Heart right ventricle (tissue), 16 donors: ENCODE data around the gene GNG13. TPM values are rescaled to one million over a fixed set of nuclear protein-coding genes. Genes with fewer than 3 reads are reported as not detected.
A peak's percentile ranks its signal among the peaks of the same experiment; 100 is the strongest.
"Not testable (repeated sequence)": the region's sequence is repeated elsewhere in the genome, so short reads cannot be mapped to it uniquely, and the experiment has no call there.

Experiments used
- ATAC-seq, 8 donors: fragments of 200-7000 bp; cut with Tn5 transposase; one replicate each; pipeline ENCODE4 v1.9.1; 2020; ENCODE audit warnings: mild to moderate bottlenecking in 8 of 8, moderate library complexity in 8 of 8, moderate number of reproducible peaks in 1 of 8
- DNase-seq, 2 donors: peaks; one replicate each; pipeline ENCODE4 v3.0.0-alpha.2; 2020
- H3K27ac ChIP-seq, 10 donors: fragments of 200-600 bp; sonication (generic) in 2 of 10; one replicate each; pipeline versions ENCODE4 v1.5.0 to v1.8.0; 2020 to 2022; ENCODE audit warnings: mild to moderate bottlenecking in 3 of 10
- H3K27me3 ChIP-seq, 7 donors: fragments of 200-600 bp; one replicate each; pipeline ENCODE4 v1.8.0; 2021 to 2022; ENCODE audit warnings: mild to moderate bottlenecking in 2 of 7
- H3K36me3 ChIP-seq, 9 donors: fragments of 200-600 bp; sonication (generic) in 1 of 9; one replicate each; pipeline versions ENCODE4 v1.5.0 to v1.8.0; 2020 to 2022; ENCODE audit warnings: mild to moderate bottlenecking in 2 of 9
- H3K4me1 ChIP-seq, 9 donors: fragments of 200-600 bp; sonication (generic) in 1 of 9; one replicate each; pipeline versions ENCODE4 v1.5.0 to v1.8.0; 2020 to 2022; ENCODE audit warnings: mild to moderate bottlenecking in 4 of 9
- H3K4me3 ChIP-seq, 10 donors: fragments of 200-600 bp; sonication (generic) in 2 of 10; one replicate each; pipeline versions ENCODE4 v1.5.0 to v1.8.0; 2020 to 2022; ENCODE audit warnings: mild to moderate bottlenecking in 7 of 10, moderate library complexity in 2 of 10
- H3K9me3 ChIP-seq, 11 donors: fragments of 200-600 bp in 10 of 11; sonication (generic) in 2 of 11; one replicate each; pipeline versions ENCODE4 v1.5.0 to v1.8.0; 2013 to 2022; ENCODE audit warnings: mild to moderate bottlenecking in 2 of 11, control low read depth in 1 of 11, moderate library complexity in 1 of 11
- WGBS, 2 donors: extraction: QIAGEN DNeasy Blood & Tissue Kit; methylation state at CpG; one replicate each; pipeline ENCODE4 v1.1.7; 2013; ENCODE audit warnings: inconsistent platforms in 1 of 2; 5-methylcytosine and 5-hydroxymethylcytosine counted together
- intact Hi-C, 10 donors: fragments of 100-400 bp; cut with DNase I; formaldehyde crosslinking; loops; one replicate each; pipeline versions ENCODE4 v1.11.1 to v1.14.2; 2022
- polyA plus RNA-seq, 2 donors: library from polyadenylated mRNA; stranded (reverse); fragments of 200-250 nt; gene quantifications; one replicate each; pipeline ENCODE4 v1.2.3, GENCODE V29; 2013
- total RNA-seq, 10 donors: library from RNA; stranded (reverse); fragmentation: NEBNext Ultra II Directional in 3 of 10; extraction: Animal tissue kit (Norgen Biotek cat#: 25700) in 3 of 10; gene quantifications; one replicate each; pipeline versions ENCODE4 v1.2.1 to v1.2.4, GENCODE V29; 2021 to 2023
- TF ChIP-seq, protein P1 (sequence below), 9 donors: fragments of 200-600 bp; sonication (generic) in 2 of 9; IDR thresholded peaks; one replicate each; pipeline versions ENCODE4 v1.5.0 to v1.8.0; 2021 to 2022; ENCODE audit warnings: antibody characterized with exemption in 9 of 9, mild to moderate bottlenecking in 5 of 9, moderate library complexity in 1 of 9
- donor health status: Arrhythmogenic right ventricular cardiomyopathy.
- donor health status: ischemic (EF 13 %, LVEDD 7.1; RV severe dilation, severe dysfunction).
- donor health status: healthy with polysubstance abuse.
- donor health status: DM: no; HTN: yes; CAD: no.
- donor health status: DM: no; HTN: no; CAD: no.
- donor health status: ischemic (EF 25% LVEDD 6.9; RV normal size, moderate dysfunction).
- donor health status: ischemic (EF 25% LVEDD 5.7; RV mildly dilated, moderate dysfunction).
- donor health status: healthy.
- donor health status: DM: yes; HTN: yes; CAD: no.
- donor health status: Ischemic cardiomyopathy.
- donor health status: ischemic (EF 35%, LVEDD 5.7; RV mildly dilated, moderate dysfunction).
- donor health status: nonischemic (EF 11% LVEDD 7.7; RV severe dilation, severe dysfunction).
- donor health status: DM: yes; HTN: yes; CAD: no.
- donor health status: PGD.
- donor health status: ischemic (EF 29% LVEDD 5.4; RV normal size, mild dysfunction).
- donor health status: nonischemic (EF 23%, LVEDD 6.1; RV moderate dilation, normal function).

The GNG13 gene
- total and polyA plus RNA-seq, 12 donors, result not detected

DNA sequence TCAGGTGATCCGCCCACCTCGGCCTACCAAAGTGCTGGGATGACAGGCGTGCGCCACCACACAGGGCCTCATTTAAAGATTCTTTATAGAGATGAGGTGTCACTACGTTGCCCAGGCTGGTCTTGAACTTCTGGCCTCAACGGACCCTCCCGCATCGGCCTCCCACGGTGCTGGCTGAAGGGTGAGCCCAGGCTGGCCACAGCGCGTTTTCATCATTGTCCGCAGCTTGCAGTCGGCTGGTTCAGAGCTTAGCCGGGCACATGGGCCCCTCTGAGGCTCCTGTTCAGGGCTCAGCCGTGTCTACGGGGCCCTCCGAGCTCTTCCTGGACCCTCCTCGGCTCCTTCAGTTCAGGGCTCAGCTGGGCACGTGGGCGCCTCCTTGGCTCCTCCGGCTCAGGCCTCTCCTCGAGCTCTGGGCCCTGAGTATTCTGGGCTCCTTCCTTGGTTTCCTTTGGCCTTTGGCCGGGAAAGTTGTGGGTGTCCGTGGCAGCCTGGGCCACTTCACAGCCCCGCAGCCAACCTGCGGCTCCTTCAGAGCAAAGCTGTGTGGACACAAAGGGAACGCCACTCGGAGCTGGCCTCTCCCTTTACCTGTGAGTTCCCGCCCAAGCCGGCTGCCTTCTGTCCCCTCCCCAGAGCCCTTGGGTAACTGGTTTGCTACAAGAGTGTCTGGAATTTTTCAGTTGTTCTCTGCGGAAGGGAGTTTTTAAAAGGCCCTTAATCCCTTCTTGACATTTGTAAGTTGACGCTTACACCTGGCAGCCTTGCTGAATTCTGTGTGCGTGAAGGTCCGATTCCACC is 41.2 kb downstream of the GNG13 start:
- H3K27me3 ChIP-seq, result peaks cover 6 to 39% (median 11%) of the 10 kb centered on the region in 7 donors
- no peak overlapping the region for H3K4me3 ChIP-seq
- no peaks in the 10 kb centered on the region for H3K9me3 ChIP-seq
- 78 to 83% methylated on average over 34 of the region's 34 CpGs for WGBS, 2 donors
- no peaks in the 10 kb centered on the region for H3K36me3 ChIP-seq
- peaks cover 0 to 10% (median 0%) of the 10 kb centered on the region in 9 donors for H3K4me1 ChIP-seq
- no peak for DNase-seq
- TF ChIP-seq, protein P1, sequence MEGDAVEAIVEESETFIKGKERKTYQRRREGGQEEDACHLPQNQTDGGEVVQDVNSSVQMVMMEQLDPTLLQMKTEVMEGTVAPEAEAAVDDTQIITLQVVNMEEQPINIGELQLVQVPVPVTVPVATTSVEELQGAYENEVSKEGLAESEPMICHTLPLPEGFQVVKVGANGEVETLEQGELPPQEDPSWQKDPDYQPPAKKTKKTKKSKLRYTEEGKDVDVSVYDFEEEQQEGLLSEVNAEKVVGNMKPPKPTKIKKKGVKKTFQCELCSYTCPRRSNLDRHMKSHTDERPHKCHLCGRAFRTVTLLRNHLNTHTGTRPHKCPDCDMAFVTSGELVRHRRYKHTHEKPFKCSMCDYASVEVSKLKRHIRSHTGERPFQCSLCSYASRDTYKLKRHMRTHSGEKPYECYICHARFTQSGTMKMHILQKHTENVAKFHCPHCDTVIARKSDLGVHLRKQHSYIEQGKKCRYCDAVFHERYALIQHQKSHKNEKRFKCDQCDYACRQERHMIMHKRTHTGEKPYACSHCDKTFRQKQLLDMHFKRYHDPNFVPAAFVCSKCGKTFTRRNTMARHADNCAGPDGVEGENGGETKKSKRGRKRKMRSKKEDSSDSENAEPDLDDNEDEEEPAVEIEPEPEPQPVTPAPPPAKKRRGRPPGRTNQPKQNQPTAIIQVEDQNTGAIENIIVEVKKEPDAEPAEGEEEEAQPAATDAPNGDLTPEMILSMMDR (IDR thresholded peaks at IDR 0.05), result no peak
- intact Hi-C loops, result no loop called here
- ATAC-seq, result no peak
- no peak overlapping the region for H3K27ac ChIP-seq

DNA sequence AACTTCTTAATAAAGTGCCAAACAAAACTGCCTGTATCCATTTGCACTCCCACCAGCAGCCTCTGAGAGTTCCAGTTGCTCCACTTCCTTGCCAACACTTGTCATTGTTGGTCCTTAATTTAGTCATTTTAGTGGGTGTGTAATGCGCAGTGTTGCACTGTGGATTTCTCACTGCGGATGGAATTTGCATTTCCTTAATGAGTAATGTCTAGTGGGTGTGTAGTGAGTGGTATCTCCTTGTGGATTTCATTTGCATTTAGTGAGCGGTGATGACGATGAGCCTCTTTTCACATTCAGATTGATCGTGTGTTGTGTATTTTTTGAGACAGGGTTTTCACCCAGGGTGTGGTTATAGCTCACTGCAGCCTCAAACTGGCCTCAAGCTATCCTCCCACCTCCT is 44.1 kb downstream of the GNG13 start:
- peaks cover 0 to 19% (median 0%) of the 10 kb centered on the region in 7 donors for H3K27me3 ChIP-seq
- intact Hi-C loops, result no loop called here
- H3K4me3 ChIP-seq, result no peak overlapping the region
- peaks cover 0 to 13% (median 0%) of the 10 kb centered on the region in 9 donors for H3K4me1 ChIP-seq
- DNase-seq, result no peak
- ATAC-seq, result no peak
- H3K9me3 ChIP-seq, result no peaks in the 10 kb centered on the region
- TF ChIP-seq, protein P1 (IDR thresholded peaks at IDR 0.05), result no peak
- no peak overlapping the region for H3K27ac ChIP-seq
- no peaks in the 10 kb centered on the region for H3K36me3 ChIP-seq
- WGBS, 2 donors, result 91 to 94% methylated on average over 5 of the region's 5 CpGs

DNA sequence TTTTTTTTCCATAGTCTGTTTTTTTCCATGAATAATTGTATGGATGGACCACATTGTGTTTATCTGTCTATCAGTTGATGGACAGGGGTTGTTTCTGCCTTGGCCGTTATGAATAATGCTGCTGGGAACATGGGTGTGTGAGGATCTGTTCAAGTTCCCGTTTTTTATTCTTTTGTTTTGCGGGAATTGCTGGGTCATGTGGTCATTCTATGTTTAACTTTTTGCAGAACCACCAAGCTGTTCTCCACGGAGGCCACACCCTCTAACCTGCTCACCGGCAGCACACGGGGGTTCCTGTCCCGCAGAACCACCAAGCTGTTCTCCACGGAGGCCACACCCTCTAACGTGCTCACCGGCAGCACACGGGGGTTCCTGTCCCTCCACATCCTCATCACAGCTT is 45.9 kb downstream of the GNG13 start:
- intact Hi-C loops, result no loop called here
- 67 to 73% methylated on average over 11 of the region's 11 CpGs for WGBS, 2 donors
- no peaks in the 10 kb centered on the region for H3K9me3 ChIP-seq
- TF ChIP-seq, protein P1 (IDR thresholded peaks at IDR 0.05), result no peak
- H3K4me1 ChIP-seq, result peaks cover 0 to 13% (median 0%) of the 10 kb centered on the region in 9 donors
- DNase-seq, result no peak
- H3K27me3 ChIP-seq, result peaks cover 0 to 15% (median 0%) of the 10 kb centered on the region in 7 donors
- H3K27ac ChIP-seq, result peak overlapping the region in 1 of 10 donors; percentile 60
- peak in 2 of 8 donors; percentile 35 to 41 for ATAC-seq
- no peak overlapping the region for H3K4me3 ChIP-seq
- no peaks in the 10 kb centered on the region for H3K36me3 ChIP-seq

DNA sequence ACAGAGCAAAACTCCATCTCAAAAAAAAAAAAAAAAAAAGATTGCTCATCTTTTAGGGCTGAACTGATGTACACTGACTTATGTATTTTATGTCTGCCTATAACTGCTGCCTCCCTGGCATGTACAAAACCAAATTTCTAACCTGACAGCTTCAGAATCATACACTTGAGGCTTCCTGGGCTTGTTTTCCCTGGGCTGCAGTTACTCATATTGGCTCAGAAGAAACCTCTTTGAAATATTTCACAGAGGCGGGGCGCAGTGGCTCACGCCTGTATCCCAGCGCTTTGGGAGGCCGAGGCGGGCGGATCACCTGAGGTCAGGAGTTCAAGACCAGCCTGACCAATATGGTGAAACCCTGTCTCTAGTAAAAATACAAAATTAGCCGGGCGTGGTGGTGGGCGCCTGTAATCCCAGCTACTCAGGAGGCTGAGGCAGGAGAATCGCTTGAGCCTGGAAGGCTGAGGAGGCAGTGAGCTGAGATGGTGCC is 46.4 kb downstream of the GNG13 start:
- H3K36me3 ChIP-seq, intact Hi-C loops, ATAC-seq, DNase-seq, H3K9me3 ChIP-seq, H3K4me3 ChIP-seq: not testable (repeated sequence)
- 88 to 91% methylated on average over 11 of the region's 11 CpGs for WGBS, 2 donors
- Histone ChIP-seq H3K27me3 (peaks cover 0 to 15% (median 0%) of the 10 kb centered on the region in 7 donors), H3K27ac (peak overlapping the region in 1 of 10 donors; percentile 60), H3K4me1 (peaks cover 0 to 13% (median 0%) of the 10 kb centered on the region in 9 donors)

DNA sequence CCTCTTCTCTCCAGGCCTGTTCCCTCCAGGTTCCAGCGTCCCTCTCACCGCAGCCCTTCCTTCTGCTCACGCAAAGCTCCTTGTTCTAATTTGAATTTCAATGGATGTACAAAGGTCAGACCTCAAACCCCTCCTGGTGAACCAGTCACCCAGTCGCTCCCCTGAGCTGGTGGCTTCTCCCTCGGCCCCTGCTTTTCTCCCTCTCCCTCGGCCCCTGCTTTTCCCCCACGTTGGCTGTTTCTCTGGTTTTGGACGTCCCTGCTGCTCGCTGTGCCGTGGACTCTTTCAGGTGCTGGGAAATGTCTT is 48.6 kb downstream of the GNG13 start:
- H3K4me1 ChIP-seq, result peaks cover 0 to 9% (median 0%) of the 10 kb centered on the region in 9 donors
- TF ChIP-seq, protein P1 (IDR thresholded peaks at IDR 0.05), result no peak
- H3K4me3 ChIP-seq, result no peak overlapping the region
- H3K27ac ChIP-seq, result no peak overlapping the region
- H3K9me3 ChIP-seq, result no peaks in the 10 kb centered on the region
- no peaks in the 10 kb centered on the region for H3K36me3 ChIP-seq
- WGBS, 2 donors, result 28 to 30% methylated on average over 10 of the region's 10 CpGs
- intact Hi-C loops, result no loop called here
- ATAC-seq (peak in 1 of 8 donors; percentile 15), DNase-seq (no peak)
- H3K27me3 ChIP-seq, result peaks cover 0 to 15% (median 0%) of the 10 kb centered on the region in 7 donors
